GM12891 (cell line): ENCODE results near the gene NRXN3.

Experiments used
- POLR2A ChIP-seq: IDR thresholded peaks from 2 replicates; pipeline ENCODE4 v1.6.1; 2011; ENCODE audit warnings: low read depth, low read length, control low read depth
- POLR2AphosphoS5 ChIP-seq: IDR thresholded peaks from 2 replicates; pipeline ENCODE4 v1.6.1; 2011; ENCODE audit warnings: low read depth, low read length, control low read depth
- TAF1 ChIP-seq: IDR thresholded peaks from 2 replicates; pipeline ENCODE4 v1.6.1; 2011; ENCODE audit warnings: low read depth, low read length, control low read depth

DNA sequence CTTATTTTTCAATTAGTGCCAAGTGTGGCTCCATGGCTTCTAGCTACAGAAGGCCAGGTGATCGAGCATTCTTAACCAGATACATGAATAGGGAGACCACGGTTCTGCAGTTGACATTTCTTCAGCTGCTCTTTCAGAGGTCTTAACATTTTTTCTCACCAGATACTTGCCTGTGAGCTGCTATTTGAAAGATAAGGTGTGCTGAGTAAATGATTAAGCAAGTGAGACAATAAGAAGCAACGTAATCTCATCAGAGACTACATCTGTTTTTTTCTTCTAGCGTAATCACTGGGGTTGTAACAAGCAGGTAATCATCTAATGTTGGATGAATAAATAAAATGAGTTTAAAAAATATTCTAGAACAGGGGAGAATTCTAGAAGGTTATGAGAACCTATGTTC lies 1128.2 kb downstream of the NRXN3 start:
- no peak for TF ChIP-seq POLR2A
- TF ChIP-seq TAF1 = no peak
- TF ChIP-seq POLR2AphosphoS5 = no peak
